Peyer's patch (tissue), 4 donors: ENCODE results near the gene CIP2A.

Experiments
- CTCF ChIP-seq, 6 experiments: fragments of 450-650 bp in 4 of 6; fragments of 200-600 bp in 2 of 6; sonication (generic) in 1 of 6; IDR thresholded peaks; one replicate each; pipeline ENCODE4 v1.5.1; 2017 to 2019; ENCODE audit warnings: antibody characterized with exemption in 6 of 6, mild to moderate bottlenecking in 3 of 6, moderate library complexity in 1 of 6
- POLR2A ChIP-seq, 2 donors: fragments of 450-650 bp; IDR thresholded peaks; one replicate each; pipeline ENCODE4 v1.5.1; 2017; ENCODE audit warnings: antibody characterized with exemption in 2 of 2, mild to moderate bottlenecking in 2 of 2, moderate library complexity in 2 of 2

- TF ChIP-seq CTCF (IDR thresholded peaks at IDR 0.05) = no peak
- TF ChIP-seq POLR2A (IDR thresholded peaks at IDR 0.05) = no peak
Measured at GRCh38 chr3:108546247-108546646, 43.0 kb downstream of the CIP2A start.
